ENCODE measurements around the gene MLH1.
A peak's percentile ranks its signal among the peaks of the same experiment; 100 is the strongest.

The MLH1 gene

DNA sequence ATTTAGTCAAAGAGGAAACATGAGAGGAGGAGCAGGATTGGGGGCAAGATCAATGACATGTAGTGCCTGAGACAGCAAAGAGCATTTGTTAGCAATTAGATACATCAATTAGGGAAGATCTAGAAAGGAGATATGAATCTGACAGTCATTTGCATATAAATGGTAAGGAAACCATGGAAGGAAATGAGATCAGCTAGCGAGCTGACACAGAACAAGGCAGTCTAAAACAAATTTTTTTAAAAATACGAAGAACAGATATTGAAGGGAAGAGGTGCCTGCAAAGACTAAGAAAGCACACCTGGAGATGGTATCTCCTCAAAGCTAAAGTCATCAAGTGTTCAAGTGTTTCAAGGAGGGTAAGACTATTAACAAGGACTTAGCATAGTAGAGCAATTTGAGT is 5.0 kb upstream of the MLH1 start:
- no peak for DNase-seq

DNA sequence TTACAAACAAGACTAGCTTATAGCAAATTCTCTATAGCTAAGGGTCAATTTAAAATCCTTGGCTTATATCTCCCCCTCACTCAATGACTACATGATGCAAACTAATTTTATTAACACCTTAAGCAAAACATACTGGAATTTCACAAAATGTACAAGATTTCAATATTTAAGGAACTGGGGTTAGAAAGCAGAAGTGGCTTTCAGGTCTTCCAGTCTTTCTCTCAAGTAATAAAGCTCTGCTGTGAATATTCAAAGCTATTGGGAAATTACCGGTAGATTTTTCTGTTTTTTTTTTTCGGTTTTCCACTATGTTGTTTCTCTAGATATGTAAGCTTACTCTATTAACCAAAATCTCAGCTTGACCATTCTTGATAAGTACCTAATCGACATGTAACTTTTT is 4.3 kb upstream of the MLH1 start:
- DNase-seq: no peak

DNA sequence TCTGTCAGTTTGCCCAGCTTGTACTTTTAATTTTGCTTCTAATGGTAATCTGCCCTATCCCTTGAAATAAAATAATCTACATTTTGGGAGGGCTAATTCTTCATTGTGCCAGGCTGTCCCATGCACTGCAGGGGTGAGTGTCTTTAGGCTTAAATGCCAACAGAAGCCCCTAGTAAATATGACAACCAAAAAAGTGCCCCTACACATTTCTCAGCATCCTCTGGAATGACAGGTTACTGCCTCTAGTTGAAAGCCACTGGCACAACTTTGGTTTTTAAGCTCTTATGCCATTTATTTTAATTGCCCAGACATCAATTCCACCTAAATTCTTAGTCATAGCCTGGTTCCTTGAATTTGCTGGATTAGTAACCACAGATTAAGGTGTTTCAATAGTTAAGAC is 3.8 kb upstream of the MLH1 start:
- DNase-seq: no peak

DNA sequence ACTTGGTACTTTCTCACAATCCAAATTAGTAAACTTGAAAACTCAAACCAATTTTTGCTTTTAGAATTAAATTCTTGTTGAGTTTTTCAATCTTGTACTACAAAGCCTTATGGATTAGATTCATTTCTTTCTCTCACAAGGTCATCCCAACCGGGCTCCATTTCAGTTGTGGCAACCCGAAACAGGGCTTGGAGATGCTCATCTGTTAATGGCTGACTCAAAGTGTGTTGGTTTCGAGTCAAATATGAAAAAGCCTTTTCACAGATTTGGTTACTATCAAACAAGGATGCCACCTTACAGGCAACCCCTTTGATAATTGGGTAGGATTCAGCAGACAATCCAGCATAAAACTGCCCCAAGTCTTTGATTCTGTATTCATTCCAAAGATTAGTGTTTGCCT is 2.2 kb upstream of the MLH1 start:
- no peak for DNase-seq

DNA sequence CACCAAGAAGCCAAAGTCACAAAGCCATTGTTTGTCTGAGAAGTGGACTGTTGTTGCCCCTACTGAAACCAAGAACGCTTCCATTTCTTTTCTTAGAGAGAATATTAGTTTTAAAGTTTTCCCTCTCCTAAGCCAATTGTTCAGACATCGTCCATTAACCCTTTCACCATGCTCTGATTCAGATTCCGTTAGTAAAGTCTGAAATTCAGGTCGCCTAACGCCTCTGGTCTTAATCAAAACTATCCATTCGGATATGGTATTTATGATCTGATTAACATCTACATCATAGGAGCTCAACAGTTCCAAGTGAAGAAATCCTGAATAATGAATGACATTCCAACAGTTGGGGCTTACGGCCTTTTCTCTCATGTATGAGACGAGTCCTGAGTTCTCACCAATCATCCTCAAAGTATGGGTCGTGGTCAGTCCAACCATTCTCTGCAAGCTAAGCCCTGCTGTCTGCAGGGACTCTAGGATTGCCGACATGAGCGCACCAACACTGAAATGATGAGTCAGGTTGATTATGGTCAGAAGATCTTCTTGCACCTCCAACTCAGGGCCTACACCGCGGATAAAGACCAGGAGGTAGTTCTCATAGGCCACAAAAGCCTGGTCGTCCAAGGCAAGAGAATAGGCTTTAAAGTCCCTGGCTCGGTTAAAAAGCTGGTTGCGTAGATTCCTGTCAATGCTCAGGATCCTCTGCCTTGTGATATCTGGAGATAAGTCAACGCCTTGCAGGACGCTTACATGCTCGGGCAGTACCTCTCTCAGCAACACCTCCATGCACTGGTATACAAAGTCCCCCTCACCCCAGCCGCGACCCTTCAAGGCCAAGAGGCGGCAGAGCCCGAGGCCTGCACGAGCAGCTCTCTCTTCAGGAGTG is 1.2 kb upstream of the MLH1 start:
- no peak for DNase-seq

DNA sequence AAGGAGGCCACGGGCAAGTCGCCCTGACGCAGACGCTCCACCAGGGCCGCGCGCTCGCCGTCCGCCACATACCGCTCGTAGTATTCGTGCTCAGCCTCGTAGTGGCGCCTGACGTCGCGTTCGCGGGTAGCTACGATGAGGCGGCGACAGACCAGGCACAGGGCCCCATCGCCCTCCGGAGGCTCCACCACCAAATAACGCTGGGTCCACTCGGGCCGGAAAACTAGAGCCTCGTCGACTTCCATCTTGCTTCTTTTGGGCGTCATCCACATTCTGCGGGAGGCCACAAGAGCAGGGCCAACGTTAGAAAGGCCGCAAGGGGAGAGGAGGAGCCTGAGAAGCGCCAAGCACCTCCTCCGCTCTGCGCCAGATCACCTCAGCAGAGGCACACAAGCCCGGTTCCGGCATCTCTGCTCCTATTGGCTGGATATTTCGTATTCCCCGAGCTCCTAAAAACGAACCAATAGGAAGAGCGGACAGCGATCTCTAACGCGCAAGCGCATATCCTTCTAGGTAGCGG is 452 bp upstream of the MLH1 start, which contains the start of gene EPM2AIP1:
Gene EPM2AIP1, minus strand, starts transcription at position 326 of the 520 bp plus-strand sequence. Its CDS starts 54 bp downstream, at position 272.
- DNase-seq: no peak

DNA sequence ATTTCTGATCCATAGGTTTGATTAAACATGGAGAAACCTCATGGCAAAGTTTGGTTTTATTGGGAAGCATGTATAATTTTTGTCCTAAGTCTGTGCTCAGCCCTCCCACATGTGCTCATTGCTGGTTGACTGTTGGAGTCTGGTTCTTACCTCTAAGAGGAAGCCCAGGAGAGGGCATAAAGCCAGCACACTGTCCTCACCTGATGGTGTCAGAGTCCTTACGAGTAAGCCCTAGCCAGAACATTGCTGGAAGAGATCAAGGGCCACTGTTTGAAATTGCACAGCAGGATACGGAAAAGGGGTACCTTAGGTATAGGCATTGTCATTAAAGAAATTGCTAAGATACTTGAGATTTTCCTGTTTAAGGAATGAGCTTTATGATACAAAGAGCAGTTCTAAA is 21.3 kb downstream of the MLH1 start:
- no peak for DNase-seq

DNA sequence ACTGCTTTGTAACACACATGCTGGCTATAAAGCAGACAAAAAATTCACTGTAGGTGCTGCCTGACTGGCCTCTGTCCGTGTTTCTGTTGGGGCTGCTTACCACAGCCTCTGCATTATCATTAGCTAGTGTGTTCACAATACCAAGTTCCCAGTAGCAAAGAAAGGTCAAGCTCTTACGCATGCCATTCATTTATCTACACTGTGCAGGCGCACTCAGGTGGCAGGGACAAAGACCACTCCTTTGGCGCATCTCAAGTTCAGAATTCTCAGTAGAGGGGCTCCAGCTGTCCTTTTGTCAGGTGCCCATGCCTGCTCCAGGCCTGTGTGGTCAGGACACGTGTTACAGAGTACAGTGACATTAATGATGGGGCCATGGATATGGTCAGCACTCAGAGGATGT is 22.3 kb downstream of the MLH1 start:
- DNase-seq: no peak

DNA sequence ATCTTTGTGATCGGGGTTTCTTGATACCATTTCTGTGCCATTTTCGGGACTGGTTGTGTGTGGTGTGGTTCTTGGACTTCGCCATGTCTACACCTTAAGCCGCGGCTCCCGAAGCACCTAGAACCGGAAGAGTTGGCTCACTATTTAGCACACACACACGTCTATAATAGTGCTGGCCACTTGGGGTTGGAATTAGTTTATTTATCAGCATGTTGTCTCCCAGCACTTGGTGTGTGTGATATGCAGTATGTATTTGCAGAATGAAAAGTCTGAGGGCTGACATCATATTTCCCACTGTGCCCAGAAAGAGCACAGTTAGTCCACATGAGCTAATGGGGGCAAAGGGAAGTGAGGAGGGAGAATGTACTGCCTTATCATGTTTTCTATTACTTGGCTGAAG is 23.6 kb downstream of the MLH1 start:
- no peak for DNase-seq

DNA sequence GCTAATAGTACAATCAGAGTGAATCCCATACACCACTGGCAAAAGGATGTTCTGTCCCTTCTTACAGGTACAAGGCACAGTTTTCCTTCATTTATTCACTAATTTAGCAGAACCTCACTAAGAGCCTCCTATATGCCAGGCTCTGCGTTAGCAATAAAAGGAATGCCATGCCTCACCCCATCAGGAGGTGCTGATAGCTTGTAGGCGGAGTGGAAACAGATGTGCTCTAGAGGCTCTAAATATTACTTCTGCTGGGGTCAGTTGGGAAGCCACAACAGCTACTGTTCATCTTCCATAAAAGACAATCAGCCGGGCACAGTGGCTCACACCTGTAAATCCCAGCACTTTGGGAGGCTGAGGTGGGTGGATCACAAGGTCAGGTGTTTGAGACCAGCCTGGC is 24.4 kb downstream of the MLH1 start:
- no peak for DNase-seq

DNA sequence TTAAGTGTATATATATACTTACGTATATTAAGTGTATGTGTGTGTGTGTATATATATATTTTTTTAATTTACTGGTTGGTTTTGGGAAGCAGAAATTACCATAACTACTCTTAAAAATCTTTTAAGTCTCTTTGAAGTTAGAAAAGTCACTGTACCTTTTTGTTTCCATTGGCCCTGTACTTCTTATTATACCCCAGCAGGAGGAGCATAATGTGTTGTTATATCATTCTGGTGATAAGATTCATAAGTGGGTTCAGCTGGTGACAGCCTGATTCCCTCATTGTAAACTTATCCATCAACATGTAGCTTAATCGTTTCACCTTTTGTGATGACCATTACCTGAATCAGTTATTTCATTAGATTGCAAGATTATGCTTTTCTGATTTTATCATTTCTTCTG is 30.8 kb downstream of the MLH1 start:
- DNase-seq: no peak

DNA sequence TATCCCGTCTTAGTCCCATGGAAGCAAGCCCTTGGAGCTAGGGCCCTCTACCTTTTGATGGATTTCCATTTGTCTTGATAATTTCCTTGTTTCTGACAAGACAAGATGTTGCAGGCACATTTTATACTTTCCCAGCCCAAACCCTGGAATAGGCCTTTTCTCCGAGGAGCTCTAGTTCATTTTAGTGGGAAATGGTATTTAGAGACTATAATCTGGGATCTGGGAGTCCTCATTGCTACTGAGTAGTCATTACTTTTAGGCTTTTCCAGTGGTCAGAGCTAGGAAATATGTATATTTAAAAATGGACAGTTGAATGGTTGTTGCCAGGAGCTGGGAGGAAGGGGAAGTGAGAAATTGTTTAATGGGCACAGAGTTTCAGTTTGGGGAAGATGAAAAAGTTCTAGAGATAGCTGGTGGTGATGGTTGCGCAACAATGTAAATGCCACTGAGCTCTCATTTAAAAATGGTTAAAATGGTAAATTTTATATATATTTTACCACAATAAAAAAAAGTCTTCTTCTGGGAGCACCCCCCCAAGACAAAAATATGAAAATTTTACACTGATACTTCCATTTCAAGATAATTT is 31.6 kb downstream of the MLH1 start:
- DNase-seq: no peak

DNA sequence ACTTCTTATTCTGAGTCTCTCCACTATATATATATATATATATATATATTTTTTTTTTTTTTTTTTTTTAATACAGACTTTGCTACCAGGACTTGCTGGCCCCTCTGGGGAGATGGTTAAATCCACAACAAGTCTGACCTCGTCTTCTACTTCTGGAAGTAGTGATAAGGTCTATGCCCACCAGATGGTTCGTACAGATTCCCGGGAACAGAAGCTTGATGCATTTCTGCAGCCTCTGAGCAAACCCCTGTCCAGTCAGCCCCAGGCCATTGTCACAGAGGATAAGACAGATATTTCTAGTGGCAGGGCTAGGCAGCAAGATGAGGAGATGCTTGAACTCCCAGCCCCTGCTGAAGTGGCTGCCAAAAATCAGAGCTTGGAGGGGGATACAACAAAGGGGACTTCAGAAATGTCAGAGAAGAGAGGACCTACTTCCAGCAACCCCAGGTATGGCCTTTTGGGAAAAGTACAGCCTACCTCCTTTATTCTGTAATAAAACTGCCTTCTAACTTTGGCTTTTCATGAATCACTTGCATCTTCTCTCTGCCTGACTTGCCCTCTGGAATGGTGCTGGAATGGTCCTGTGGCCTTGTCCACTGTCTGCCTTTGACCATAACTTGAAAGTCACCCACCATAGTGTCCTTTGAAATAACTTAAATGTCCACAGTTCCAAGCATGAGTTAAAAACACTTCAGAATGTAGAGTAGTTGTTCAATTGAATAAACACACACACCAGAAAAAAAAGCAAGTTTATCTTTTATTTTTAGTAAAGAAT is 32.4 kb downstream of the MLH1 start:
- DNase-seq: no peak

DNA sequence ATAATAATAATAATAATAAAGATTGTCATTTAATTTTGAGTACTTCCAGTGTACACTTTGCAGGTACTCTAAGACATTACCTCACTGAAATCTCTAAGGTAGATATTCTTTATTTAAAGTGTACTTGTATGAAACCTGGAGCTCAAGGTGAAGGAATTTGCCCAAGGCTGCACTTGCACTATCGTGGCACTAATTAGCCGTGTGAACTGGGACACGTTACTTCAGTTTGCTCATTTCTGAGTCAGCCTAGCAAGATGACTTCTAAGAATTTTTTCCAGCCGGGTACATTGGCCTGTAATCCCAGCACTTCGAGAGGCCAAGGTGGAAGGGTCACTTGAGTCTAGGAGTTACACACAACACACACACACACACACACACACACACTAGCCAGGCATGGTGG is 33.5 kb downstream of the MLH1 start:
- no peak for DNase-seq

DNA sequence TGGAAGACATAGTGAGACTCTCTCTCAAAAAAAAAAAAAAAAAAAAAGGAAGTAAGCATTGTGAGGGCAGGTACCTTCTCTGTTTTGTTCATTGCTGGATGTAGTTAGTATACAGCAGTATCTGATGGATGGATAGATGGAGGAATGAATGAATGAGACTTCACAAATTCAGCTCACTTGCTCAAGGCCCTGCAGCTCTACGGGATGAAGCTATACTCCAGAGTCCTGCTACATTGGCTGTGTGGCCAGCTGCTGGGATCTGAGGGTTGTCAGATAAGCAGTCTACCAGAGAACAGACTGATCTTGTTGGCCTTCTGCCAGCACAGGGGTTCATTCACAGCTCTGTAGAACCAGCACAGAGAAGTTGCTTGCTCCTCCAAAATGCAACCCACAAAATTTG is 35.0 kb downstream of the MLH1 start:
- DNase-seq: peak; percentile 42

DNA sequence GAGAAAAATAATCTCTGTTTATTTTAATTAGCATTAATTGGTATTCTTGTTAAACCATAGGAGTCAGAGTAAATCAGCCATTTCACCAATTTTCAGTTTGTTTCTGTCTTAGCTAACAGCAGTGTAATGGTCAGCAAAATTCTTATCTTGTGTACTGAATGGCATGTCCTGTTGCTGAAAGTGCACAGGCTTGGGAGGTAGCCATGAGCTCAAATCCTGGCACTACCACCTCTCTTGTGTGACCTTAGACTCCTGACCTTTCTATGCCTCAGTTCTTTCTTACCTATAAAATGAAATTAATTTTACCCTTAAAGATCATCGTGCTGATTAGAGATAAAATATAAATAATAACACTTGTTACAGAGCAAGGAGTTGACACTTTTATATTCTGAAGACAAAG is 35.8 kb downstream of the MLH1 start:
- no peak for DNase-seq

DNA sequence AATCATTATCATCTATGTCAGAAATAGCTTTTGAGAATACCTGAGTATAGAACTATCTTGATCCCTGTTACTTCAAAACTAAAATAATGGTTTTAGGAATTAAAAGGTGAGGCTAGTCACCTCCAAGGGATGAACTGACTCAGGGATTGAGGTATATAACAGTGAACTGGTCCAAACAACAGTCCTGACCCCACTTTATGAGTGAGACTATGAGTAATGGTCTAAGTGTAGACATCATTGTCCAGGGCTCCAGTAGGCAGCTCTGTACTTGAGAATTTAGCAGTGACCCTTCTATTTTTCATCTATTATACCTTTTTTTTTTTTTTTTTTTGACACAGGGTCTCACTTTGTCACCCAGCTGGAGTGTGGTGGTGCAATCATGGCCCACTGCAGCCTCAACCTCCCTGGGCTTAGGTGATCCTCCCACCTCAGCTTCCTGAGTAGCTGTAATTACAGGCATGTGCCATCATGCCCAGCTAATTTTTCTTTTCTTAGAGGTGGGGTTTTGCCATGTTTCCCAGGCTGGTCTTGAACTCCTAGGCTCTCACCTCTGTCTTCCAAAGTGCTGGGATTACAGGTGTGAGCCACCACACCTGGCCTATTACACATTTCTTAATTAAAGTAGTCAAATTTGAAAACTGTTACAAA is 36.3 kb downstream of the MLH1 start:
- no peak for DNase-seq

DNA sequence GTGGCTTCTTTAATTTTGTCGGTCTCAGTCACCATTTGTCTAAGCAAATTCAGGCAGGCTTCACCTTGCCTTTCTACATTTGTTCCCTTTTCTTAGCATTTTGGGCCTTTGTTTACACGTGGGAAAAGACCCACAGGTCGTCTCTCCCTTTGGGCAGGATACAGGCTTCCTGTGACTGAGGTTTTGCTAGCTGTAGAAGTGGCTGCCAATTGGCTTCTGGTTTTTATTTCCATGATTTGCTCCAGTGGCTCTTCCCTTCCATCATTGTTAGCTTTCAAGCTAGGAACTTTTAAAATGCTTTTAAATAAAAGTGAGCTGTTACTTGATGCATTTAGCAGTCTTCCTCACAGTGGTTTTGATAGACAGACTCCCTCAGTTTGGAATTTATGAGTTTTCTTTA is 37.3 kb downstream of the MLH1 start:
- peak; percentile 56 for DNase-seq

DNA sequence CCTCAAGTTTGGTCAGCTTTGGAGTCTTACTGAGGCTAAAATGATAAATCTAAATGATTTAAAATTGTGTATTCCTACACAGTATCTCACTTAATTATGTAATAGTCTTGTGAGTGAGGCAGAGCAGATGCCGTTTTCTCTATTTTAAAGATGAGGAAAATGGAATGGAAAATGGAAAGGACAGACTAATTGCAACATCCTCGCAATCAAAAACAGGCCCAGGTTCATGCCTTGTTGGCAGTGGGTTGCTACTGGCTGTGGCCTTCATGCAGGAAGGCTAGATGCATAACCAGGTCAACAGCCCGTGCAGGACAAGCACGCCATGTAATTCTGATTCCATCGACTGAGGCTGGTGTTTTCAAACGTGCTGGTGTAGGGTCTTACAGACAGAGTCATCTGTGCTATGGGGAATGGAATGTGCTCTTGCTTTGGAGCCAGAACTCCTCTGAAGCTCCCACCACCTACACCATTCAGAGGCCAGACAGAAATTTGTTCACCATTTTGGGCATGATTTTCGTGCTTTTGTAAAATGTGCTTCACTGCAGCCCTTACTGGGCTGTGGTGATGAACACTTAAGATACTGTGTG is 37.9 kb downstream of the MLH1 start:
- DNase-seq: no peak

DNA sequence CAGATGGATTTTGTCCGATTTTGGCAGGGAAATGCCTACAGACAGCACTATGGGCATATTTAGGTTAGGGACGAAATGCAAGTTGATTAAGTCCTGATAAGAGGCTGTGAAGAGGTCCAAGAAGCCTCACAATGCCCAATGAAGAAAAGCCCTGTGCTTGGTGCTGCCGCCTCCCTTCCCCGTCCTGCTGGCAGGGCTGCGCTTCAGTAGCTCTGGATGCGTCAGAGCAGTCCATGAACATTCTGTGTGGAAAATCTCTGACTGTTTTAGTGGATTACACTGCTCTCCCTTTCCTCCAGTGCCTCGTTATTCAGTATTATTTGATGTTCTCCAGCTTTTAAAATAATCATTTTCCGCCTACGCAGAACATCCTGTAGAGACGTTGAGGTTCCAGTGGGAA is 39.6 kb downstream of the MLH1 start:
- DNase-seq: peak; percentile 67

DNA sequence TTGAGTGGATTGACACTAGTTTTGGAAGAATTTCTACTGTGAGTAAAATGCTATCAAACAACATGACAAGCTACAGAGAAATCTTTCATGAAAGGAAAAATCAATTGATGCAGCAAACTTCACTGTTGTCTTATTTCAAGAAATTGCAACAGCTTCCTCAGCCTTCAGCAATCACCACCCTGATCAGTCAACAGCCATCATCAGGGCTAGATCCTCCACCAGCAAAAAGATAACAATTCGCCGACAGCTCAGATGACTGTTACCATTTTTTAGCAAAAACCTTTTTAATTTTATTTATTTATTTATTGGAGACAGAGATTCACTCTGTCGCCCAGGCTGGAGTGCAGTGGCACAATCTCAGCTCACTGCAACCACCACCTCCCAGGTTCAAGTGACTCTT is 44.0 kb downstream of the MLH1 start:
- DNase-seq: no peak

DNA sequence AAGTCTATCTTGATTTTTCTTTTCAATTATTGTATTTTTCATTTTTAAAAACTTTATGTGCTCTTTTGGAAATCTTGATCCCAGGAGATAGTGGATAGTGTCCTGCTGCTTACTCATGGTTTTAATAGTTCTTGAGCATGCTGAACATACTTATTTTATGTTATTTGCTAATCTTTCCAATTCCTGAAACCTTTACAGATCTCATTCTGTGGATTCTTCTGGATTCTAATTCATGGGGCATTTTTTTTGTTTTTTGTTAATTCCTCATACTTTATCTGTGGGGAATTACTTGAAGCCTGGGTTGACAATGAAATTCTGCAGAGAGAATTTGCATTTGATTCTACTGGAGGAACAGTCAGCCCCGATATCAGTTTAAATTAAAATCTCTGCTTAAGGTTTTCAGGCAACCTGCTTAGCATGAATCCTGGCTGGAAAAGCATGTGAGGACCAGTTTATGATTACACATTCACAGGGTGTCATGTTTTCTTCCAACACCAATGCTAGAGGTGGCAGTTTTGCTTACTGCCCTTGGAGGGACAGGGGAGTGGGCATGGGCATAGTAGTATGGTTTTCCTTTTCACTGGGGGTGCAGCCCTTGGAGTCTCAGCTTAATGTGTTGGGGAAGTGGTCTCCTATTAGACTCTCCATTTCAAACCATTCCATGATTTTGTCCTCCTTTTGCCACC is 46.0 kb downstream of the MLH1 start:
- no peak for DNase-seq
